HFF-Myc (cell line): Measurements from ENCODE around the gene JAZF1.

ENCODE experiments used
- DNase-seq: peaks from one replicate; pipeline ENCODE4 v3.0.0-alpha.2; 2011; ENCODE audit warnings: low read depth; ENCODE audit errors: extremely low read depth
- H3K4me3 ChIP-seq: replicated peaks from 2 replicates; pipeline ENCODE4 v1.5.1; 2011; ENCODE audit warnings: low read depth, mild to moderate bottlenecking, control low read depth, low read length
- CTCF ChIP-seq: IDR thresholded peaks from 2 replicates; pipeline ENCODE4 v1.5.1; 2012; ENCODE audit warnings: mild to moderate bottlenecking, low read depth, low read length, control low read depth; ENCODE audit errors: missing control alignments

Gene JAZF1

GRCh38 chr7:28135760-28136159 is 44.8 kb downstream of the JAZF1 start:
- DNase-seq, result no peak
- TF ChIP-seq CTCF, result no peak

GRCh38 chr7:28135315-28135714 is 45.3 kb downstream of the JAZF1 start:
- no peak overlapping the region for H3K4me3 ChIP-seq
- TF ChIP-seq CTCF, result no peak
- DNase-seq, result no peak

More at GRCh38 chr7:28135760-28136159, 44.8 kb downstream of the JAZF1 start:
- H3K4me3 ChIP-seq, result no peak overlapping the region

GRCh38 chr7:28133872-28134271 is 46.7 kb downstream of the JAZF1 start:
- TF ChIP-seq CTCF, result no peak
- no peak for DNase-seq
- H3K4me3 ChIP-seq, result no peak overlapping the region

GRCh38 chr7:28132959-28133870 is 47.4 kb downstream of the JAZF1 start:
- no peak for DNase-seq
- H3K4me3 ChIP-seq, result no peak overlapping the region
- TF ChIP-seq CTCF, result no peak

- peak; percentile 67 for DNase-seq
- no peak for TF ChIP-seq CTCF
- H3K4me3 ChIP-seq, result no peak overlapping the region
Measured at GRCh38 chr7:28130277-28130676, 50.3 kb downstream of the JAZF1 start.

- H3K4me3 ChIP-seq, result no peak overlapping the region
- TF ChIP-seq CTCF, result no peak
- DNase-seq, result no peak
Measured at GRCh38 chr7:28128608-28129007, 52.0 kb downstream of the JAZF1 start.
